ENCODE measurements around the gene NTRK1.

The NTRK1 gene

DNA sequence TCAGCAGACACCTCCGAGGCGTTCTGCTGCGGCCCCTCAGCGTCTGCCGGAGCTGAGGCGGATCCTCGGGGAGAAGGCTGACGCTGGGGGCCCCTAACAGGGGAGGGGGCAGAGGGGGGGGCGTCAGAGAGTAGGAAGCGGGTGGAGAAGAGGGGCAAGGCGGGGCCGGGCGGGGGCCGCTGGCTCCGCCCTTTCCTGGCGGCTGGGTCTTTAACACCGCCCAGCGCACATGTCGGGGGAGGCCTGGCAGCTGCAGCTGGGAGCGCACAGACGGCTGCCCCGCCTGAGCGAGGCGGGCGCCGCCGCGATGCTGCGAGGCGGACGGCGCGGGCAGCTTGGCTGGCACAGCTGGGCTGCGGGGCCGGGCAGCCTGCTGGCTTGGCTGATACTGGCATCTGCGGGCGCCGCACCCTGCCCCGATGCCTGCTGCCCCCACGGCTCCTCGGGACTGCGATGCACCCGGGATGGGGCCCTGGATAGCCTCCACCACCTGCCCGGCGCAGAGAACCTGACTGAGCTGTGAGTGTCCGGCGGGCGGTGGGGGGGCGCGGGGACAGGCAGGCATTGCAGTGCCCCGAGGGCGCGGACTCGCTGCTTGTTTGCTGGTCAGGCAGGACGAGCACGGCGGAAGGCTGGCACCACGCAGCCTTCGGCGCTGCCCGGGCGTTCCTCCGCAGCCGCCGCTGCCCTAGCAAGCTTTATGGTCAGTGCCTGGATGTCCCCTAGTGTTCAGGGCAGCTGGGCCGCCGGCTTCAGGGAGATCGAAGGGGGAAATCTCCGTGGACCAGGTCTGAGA is at the start of gene NTRK1:
NTRK1 (plus strand) TSS at position 238 of the 796 bp plus-strand sequence; CDS start at position 308, 70 bp downstream.
- FAIRE-seq (no peak), DNase-seq (ENCODE audit: low spot score) (no peak)

DNA sequence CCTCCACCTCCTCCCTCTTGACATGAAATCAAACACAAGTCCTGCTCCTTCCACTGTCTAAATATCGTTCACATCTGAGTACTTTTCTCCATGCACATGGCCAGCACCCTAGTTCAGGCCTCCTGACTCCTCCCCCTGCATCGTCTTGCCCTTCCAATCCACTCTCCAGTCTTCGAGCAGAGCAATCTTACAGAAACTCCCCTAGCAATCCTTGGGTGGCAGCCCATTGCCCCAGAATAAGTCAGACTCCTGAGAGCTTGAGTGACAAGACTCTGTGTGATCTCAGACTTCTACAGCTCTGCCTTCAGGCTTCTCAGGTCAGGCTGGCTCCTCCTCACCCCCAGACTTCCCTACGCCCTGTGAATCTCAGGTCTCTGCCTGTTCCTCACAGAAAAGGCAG is 49.5 kb upstream of the NTRK1 start:
- DNase-seq (ENCODE audit: low spot score), result no peak
- no peak for FAIRE-seq

DNA sequence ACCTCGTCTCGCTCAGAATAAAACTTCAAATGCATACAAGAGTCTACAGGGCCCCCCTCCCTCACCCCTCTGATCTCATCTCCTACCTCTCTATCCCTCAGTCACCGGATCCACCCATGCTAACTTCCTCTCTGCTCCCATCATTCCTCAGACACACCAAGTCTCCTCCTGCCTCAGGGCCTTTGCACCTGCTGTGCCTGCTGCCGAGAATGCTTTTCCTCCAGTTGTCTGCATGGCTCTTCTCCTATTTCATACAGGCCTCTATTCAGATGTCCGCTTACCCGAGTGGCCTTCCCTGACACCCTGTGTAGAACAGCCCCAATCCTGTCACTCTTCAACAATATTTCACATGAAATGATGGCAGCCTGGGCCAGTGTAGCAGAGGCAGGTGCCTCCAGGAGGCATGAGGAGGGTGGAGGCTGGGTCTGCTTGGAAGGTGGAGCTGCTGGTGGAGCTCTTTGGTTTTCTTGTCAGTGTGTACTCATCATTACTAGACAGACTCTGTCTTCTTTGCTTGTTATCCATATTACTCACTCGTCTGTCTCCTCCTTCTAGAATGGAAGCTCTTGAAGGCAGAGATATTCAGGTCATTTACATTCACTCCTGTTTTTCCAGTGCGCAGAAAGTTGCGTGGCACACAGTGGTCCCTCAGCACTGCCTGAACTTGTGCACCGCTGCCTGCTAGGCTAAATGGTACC is 48.2 kb upstream of the NTRK1 start:
- no peak for FAIRE-seq

DNA sequence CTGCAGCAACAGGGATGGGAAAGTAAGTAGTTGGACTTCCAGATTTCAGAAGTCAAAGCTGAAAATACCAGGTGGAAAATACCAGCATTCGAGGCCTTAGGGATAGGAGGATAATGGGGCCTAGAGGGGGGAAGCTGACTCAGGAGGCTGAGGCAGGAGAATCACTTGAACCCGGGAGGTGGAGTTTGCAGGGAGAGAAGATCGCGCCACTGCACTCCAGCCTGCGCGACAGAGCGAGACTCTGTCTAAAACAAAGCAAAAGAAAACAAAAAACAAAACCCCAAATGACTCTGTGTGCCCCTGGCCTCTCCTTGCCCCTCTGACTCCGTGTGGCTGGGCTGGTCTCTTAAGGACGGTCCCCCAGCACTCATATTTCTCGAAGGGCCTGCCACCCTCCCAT is 47.4 kb upstream of the NTRK1 start:
- no peak for DNase-seq (ENCODE audit: low spot score)
- no peak for FAIRE-seq

More for the DNA sequence above, 48.2 kb upstream of the NTRK1 start:
- DNase-seq (ENCODE audit: low spot score), result no peak

DNA sequence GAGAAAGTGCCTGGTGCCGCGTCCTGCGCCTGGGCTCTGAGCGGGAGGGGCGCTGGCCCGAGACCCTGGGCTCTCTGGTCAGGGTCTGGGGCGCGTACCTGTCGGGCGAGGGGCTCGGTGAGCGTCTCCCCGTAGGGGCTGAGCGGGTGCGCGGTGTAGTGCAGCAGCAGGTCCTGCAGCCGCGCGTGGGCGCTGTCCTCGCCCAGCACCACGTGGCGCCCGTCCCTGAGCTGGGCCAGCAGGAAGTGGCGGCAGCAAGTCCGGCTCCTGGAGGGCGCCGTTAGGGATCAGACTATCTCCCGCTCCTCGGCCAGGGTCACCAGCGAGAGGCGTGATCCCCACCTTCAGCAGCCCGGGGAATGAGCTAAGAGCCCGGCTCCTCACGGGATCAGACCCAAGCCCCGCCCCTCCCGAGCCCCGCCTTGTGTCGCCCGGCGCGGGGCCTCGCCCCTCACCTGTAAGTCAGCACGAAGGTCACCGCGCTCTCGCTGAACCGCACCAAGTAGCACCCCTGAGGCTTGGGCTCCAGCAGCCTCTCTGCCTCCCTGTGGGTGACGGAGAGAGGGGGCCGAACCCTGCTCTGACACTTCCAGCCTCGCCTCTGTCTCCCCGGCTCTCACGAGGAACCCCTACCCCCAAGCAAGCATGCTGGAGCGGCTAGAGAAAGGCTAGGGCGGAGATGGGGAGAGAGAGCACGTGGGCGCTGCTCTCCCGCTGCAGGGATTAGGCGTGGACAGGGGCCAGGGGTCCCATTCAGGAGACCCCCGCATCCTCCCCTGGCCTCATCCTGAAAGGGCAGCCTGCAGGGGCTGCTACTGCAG is 46.7 kb upstream of the NTRK1 start:
- DNase-seq (ENCODE audit: low spot score) (no peak), FAIRE-seq (no peak)

DNA sequence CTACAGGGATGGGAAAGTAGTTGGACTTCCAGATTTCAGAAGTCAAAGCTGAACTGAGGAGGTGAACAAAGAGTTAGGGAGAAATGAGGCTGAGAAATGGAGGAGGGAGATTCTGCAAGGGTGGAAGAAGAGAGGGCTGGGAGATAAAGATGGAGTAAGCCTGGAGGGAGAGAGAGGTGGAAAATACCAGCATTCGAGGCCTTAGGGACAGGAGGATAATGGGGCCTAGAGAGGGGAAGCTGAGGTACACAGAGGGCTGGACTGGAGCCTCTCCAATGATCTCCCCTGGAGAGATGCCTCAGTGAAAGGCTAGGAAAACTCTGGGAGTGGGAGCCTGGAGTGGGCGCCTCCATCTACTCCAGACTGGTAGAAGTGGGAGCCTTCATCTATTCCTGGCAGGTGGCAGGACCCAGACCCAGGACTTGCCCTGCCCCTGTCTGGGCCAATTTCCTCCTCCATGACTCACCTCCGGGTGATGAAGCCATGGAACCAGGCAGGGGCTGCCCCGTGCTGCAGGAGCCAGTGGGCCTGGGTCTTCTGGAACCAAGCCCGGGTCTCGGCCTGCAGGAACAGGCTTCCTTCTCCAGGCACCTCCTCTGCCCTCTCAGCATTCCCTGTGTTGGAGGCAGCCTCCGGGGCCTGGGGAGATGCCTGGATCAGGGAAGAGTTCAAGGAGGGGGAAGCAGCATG is 45.9 kb upstream of the NTRK1 start:
- DNase-seq (ENCODE audit: low spot score), result no peak
- FAIRE-seq, result no peak

DNA sequence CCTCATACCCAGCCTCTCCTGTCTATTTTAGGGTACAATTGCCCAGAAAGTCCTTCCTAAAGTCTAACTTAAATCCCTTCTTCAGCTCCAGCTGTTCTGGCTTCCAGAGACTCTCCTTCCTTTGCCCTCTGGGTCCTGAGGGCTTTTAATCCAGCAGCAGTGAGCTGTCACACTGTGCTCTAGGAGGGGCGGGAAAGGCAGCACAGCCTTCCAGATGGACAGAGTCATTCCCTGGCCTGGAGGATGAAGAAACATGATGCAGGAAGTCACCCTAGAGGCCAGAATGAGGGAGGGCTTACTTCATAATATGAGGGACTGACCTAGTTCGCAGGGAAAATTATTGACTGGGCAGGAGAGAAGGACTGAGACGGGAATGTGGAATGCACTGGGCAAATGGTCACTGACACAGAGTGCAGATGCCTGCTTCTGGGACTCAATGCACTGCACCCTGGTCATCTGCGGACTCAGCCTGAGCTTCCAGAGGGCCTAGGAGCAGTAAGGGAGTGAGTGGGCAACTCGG is 45.3 kb upstream of the NTRK1 start:
- FAIRE-seq, result no peak
- DNase-seq (ENCODE audit: low spot score), result no peak

DNA sequence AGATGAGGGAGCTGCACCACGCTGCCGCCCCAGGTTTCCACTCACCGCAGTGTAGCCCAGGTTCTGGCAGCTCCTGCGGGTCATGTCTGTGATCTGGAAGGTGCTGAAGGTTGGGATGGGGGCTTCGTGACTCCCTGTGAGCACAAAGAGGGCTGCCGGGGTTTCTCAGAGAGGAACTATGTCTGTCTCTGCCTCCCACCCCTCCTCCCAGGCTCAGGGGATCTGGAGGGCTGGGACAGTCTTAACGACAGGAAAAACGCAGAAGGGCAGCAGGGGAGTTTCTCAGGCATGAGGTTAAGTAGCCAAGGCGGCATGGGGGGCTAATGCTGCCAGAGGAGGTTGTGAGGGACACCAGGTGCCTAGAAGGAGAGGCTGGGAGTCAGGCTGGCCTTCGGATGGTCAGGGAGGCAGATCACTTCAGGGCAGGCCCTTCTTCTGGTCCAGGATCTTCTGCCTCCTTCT is 44.7 kb upstream of the NTRK1 start:
- FAIRE-seq, result no peak
- DNase-seq (ENCODE audit: low spot score), result no peak

DNA sequence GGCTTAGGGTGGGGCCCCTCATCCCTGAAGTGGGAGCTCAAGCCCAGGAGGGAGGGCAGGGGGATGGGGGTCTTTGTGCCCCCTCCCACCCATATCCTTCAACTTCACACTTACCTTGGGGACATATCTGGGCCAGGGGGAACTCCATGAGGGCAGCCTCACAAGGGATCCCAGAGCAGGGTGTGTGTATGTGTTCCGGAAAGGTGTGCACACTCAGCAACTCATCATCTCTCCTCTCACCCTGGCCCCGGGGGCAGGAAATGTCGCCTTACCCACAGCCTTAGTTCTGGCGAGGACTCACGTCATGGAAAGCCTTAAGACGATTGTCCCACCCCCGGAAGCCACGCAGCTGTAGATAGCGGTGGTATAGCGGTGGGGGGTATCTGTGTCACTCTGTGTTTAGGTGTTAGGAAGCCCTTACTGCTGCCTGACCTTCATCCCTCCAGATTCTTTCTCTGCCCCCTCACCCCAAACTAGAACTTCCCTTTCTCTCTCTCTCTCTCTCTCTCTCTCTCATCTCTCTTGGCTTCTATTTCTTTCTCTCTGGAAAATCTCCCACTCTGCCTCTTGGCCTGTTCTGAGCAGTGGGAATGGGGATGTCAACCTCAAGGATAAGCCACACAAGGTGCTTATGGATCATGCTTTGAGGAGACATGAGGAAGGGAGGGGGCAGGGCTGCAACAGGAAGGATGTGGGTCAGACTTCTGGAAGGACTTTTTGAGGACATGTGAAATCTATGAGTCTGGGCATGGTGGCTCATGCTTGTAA is 43.9 kb upstream of the NTRK1 start, which contains the start of gene SH2D2A:
SH2D2A (minus strand) TSS at position 288 of the 768 bp plus-strand sequence; CDS start at position 148, 140 bp downstream.
- no peak for FAIRE-seq

DNA sequence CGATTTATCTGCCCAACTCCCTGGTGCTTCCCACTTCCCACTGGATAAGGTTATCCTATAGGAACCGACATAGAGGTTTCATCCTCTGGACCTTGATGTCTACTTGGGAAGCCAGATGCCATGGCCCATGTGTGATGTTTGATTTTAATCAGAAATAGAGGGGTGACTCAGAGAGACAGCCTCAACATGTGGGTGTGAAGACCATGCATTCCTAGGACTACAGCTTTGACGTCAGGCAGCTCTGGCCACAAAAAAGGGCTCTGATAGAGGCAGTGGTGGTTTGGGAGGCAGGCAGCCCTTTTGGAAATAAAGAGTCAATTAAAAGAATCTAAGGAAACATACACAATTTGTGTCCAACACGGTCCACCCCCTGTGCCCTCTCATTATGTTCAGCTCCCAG is 38.9 kb upstream of the NTRK1 start:
- DNase-seq (ENCODE audit: low spot score) (no peak), FAIRE-seq (no peak)

More for the DNA sequence above, 43.9 kb upstream of the NTRK1 start, which contains the start of gene SH2D2A:
- DNase-seq (ENCODE audit: low spot score), result no peak

DNA sequence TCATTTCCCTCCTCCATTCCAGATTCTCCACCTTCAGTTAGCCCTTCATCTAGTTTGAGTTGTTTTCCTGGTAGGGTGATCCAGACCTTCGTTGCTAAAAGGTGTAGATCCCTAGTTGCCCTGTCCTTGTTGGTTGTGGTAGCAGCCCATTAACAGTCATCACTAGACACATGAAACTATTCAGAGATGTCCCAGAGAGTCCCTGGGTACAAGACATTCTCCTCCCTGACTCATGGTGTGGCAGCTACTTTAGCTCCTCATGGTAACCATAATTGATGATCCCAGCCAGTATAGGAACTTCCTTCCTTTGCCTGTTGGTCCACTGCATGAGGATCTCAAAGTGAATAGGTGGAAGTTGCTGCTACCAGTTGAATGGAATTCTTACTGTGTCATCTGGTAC is 38.0 kb upstream of the NTRK1 start:
- FAIRE-seq (no peak), DNase-seq (ENCODE audit: low spot score) (no peak)

DNA sequence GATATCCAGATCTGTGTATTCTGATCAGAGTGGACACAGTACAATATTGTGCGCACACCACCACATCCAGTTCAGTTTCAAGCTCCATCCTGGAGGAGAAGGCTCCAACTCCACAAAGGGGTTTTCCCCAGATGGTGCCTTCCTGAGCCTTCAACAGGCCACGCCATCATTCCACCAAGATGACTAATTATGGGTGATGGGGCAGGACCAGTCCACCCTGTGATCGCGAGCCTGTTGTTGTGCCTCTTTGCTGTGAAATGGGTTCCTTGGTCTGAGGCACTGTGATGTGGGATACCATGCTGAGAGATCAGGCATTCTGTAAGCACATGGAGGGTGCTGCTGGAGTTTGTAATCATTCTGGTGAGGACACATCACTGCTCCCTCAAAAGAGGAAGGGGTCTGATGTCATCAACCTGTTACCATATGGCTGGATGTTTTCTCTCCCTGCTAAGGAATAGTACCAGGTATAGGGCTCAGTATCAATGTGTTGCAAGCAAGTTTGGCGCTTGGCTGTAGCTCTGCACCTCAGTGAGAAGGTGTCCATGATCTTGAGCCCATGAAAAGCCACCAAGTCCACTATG is 37.4 kb upstream of the NTRK1 start:
- FAIRE-seq (no peak), DNase-seq (ENCODE audit: low spot score) (peak; percentile 26)

DNA sequence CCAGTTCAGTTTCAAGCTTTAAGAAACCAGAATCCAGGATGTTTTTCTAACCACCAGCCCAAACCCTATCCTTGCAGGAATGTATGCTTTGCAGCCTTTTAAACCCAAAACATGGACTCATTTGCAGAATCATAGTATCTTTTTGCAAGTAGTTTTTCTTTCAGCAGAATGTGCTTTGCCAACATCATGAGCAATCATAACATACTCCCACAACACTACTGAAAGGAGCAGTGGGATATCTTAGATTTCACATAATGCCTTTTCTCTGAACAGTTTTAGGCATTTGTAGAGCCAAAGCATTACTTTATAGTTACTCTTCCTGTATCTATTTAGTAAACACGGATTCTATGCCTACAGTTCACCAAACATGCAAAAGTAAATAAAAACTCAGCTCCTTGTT is 34.0 kb upstream of the NTRK1 start:
- FAIRE-seq (no peak), DNase-seq (ENCODE audit: low spot score) (no peak)

DNA sequence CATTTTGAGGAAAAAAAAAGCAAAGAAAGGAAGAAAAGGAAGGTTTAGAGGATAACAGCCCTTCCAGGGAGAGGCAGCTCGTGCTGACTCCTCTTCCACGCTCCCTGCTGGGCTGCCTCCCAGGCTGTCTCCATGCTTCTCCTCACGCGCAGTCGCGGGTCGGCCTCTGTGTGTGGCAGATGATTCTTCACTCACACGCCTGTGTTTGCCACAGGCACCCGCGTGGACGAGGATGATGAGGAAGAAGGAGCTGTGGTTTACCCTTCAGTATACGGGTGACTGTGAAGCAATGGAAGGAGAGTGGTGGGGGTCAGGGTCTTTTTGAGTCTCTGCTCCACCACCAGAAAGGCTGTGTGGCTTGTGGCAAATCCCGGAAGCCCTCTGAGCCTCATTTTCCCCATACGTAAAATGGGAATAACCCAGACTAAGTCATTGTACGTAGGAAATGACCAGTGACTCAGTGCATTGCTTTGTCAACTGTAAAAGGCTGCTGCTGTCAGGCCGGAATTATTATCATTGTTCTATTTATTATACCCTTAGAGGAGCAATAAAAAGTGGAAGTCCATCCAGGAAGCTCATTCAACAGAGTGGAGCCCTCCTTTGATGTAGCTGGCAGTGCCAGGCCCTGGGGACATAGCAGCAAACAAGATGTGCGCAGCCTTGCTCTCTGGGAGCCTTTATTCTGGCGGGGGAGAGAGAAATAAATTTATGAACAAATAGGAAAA is 32.1 kb upstream of the NTRK1 start:
- DNase-seq (ENCODE audit: low spot score), result no peak
- no peak for FAIRE-seq

DNA sequence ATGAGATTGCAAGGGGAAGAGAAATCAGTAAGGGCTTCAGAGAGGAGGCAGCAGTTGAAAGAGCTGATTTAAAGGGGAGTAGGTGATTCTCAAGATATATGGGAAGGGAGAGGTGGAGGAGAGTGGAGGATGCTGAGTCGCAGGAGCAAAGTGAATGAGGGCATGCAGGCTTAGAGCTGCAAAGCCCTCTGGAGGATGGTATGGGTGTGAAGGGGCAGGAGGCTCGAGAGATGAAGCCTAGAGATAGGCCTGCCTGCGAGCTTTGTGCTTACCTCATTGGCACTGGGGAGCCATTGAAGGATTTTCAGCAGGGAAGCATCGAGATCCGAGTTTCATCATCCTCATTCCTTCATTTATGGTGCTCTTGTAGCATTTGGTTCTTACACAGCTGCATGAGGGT is 28.2 kb upstream of the NTRK1 start:
- no peak for FAIRE-seq

DNA sequence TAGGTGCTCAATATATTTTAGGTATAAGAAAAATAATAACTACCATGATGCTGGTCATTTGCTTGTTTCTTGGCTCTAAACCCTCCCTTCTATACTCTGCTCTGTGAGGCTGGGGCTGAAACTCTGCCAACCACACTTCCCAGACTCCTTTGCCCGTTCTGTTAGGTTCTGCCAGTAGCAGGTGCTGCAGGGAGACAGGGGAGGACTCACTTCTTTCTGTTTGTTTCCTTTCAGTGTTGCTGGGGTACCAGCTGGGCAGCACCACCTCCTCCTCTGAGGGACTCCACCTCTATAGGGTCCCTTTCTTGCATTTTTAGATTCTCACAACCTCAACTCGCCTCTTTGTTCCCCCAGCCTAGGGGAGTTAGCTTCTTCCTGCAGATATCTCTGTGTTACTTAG is 27.1 kb upstream of the NTRK1 start:
- no peak for DNase-seq (ENCODE audit: low spot score)
- no peak for FAIRE-seq

More for the DNA sequence above, 28.2 kb upstream of the NTRK1 start:
- DNase-seq (ENCODE audit: low spot score), result no peak

DNA sequence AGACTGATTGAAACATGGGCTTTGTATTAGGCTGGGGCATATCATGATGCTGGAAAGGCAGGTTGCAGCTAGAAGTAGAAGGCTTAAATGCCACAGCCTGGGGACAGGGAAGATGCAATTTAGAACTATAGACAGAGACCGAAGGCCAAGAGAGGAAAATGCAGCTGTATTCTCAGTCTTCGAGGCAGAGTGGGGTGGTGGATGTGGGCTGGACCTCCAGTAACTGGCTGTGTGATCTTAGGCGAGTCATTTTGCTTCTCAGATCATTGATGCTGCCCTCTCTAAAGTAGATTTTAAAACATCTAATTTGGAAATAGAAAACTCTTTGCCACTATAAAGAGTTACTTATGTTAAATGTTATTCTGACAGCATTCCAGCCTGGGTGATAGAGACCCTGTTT is 26.3 kb upstream of the NTRK1 start:
- FAIRE-seq, result no peak

DNA sequence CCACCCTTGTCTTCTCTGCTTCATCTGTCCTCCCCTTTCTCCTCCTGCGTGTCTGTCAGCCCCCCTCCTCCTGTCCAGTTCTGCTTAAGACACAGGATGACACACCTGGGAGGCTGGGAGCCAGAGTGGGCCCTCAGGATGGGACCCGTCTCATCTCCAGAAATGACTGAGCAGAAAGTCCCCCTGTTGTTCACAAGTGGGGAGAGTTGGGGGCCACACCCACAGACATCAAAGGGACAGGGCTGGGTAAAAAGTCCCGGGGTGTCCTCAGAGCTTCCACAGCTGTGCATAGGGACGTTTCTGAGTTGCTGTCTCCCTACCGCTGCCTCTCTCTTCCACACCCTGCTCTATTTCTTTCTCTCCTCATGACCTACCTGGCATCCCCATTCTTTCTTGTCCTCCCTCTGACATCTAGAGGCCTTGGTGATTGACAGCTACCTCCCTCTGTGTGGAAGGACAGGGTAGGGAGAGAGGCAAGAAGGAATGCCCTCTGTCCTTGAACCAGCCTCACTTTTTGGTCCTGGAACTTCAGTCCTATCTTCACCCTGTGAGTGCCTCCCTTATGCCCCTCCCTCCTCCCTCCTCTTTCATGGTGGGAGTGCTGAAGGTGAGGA is 24.5 kb upstream of the NTRK1 start:
- DNase-seq (ENCODE audit: low spot score) (no peak), FAIRE-seq (no peak)

More for the DNA sequence above, 26.3 kb upstream of the NTRK1 start:
- no peak for DNase-seq (ENCODE audit: low spot score)

DNA sequence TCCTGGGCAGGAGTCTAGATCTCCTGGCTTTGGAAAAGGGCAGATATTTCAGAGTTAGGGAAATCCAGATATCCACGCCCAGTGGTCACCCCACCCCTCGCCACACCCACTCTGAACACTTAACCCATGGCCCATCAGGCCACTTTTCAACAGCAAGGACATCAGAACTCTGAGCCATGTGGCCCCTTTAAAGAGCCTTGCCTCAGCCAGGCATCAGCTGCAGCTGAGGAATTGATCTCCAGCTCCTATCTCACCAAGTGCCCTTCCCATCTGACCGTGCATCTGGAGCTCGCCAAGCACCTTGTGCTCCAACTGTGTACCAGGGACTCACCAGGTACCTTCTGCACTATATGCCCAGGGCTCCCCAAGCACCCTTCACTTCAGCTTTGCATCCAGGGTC is 23.8 kb upstream of the NTRK1 start:
- DNase-seq (ENCODE audit: low spot score), result no peak
- no peak for FAIRE-seq

Measured in RCC 7860 (cell line).